Measurements from ENCODE around the gene MOSPD3.

Gene MOSPD3

DNA sequence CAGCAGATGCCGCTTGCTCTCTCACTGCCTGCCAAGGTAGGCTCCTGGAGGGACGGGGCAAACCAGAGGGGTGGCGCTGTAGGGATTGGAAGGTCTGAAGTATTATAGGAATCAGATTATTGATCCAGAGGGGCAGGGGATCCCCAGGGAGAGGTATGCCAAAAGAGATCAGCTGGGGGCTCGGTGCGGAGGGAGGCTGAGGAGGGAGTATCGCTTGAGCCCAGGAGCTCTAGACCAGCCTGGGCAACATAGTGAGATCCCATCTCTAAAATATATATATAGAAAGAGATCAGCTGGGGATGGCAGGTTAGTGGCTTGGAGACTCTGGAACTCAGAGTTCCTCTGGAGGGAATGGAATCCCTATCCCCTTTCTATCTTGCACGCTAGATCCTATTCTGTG is 17.2 kb upstream of the MOSPD3 start:
- DNase-seq, result no peak

DNA sequence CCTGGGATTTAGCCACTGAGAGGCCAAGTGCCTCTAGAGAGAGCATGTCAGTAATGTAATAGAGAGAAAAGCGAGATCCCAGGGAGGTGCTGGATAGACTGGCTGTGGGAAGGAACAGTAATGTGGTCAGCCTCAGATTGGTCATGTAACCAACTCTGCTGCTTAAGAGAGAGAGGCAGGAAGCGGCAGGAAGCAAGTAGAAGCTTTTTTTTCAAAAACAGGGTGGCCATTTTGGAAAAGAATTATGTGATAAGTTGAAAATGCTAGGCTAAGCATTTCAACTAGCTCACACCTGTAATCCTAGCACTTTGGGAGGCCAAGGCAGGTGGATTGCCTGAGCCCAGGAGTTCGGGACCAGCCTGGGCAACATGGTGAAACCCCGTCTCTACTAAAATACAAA is 13.9 kb upstream of the MOSPD3 start:
- no peak for DNase-seq

DNA sequence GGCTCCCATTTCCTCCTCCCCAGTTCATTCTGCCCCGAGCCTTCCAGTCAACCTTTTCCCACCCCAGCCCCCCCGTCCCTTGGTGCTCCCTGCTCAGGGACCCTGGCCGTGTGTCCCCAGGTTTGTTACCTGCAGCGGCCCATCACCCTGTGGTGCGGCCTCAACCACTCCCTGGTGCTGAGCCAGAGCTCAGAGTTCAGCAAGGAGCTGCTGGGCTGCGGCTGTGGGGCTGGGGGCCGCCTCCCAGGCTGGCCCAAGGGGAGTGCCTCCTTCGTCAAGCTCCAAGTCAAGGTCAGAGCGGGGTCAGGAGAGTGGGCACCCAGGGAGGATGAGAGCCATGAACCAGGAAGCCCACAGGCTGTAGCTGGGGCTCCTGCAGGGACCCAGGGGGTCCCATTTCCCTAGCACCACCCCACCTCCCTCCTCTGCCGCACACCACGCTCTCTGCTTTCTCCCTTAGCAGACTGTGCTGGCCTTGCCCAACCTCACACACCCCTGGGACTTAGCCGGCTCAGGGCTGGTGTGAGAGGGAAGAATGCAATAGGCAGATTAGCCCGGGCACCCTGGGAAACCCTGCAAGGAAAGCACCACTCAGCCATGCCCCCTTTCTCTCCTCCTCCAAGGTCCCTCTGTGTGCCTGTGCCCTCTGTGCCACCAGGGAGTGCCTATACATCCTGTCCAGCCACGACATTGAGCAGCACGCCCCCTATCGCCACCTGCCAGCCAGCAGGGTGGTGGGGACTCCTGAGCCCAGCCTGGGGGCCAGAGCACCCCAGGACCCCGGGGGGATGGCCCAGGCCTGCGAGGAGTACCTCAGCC is 12.2 kb upstream of the MOSPD3 start:
- peak in 1 of 2 experiments; percentile 11 for DNase-seq

DNA sequence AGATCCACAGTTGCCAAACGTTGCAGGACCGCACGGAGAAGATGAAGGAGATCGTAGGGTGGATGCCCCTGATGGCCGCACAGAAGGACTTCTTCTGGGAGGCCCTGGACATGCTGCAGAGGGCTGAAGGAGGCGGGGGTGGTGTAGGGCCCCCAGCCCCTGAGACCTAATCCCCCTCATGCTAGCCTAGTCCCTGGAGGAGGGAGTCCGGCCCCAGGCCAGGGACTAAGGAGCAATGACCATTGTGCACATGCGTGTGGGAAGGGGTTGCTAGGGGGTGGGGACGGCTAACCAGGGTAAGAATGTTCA is 11.7 kb upstream of the MOSPD3 start:
- no peak for DNase-seq

GRCh38 chr7:100602889-100603725 is 9.2 kb upstream of the MOSPD3 start:
- DNase-seq, result no peak

DNA sequence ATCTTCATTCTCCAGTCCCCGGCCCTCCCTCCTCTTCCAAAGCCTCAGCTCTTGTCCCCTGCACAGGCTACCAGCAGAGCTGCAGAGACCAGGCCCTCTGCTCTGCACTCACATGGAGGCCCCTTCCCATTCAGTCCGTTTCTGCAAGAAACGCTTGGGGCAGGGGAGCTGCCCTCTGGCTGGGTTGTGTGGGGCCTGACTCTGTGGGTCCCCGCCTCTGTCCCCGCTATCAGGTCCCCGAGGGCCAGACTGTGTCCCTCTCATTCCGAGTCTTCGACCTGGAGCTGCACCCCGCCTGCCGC is 8.7 kb upstream of the MOSPD3 start:
- DNase-seq, result no peak

GRCh38 chr7:100604028-100604975 is 8.0 kb upstream of the MOSPD3 start:
- peak; percentile 34 to 50 for DNase-seq

DNA sequence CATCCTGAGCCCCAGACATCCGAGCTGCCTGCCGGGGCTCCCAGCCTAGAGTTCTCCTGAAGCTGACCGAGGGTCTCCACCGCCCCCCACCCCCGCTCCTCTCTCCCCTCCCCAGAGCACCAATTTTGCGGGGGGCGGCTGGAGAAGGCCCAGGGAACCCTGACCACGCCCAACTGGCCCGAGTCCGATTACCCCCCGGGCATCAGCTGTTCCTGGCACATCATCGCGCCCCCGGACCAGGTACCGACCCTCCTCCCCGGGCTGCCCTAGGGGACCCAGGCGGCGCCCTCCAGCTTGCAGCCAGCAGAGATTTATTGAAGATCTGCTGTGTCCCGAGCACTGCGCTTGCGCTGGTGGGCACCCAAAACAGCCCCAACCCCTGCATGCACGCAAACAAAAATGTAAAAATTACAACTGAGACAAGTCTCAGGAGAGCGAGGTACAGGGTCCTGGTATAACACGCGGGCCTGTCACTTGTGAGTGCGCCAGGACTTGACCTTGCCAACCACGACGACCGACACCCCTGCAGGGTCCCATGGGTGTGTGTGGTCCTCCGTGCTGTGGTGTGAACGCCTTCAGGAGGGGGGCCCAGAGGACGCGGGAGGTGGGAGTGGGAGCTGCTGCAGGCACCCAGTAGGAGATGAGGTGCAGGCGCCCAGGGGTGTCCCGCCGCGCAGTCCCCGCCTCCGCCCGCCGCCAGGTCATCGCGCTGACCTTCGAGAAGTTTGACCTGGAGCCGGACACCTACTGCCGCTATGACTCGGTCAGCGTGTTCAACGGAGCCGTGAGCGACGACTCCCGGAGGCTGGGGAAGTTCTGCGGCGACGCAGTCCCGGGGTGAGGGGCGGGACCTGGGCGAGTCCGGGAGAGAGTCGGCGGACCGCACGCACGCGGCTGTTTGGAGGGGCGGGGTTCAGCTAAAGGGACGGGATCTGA is 7.1 kb upstream of the MOSPD3 start:
- no peak for DNase-seq

GRCh38 chr7:100606313-100606712 is 6.0 kb upstream of the MOSPD3 start:
- DNase-seq, result no peak

GRCh38 chr7:100607111-100607510 is 5.2 kb upstream of the MOSPD3 start:
- DNase-seq, result no peak

- no peak for DNase-seq
Measured at GRCh38 chr7:100609958-100610357, 2.4 kb upstream of the MOSPD3 start.

- DNase-seq, result no peak
Measured at GRCh38 chr7:100612730-100613390, 520 bp downstream of the MOSPD3 start.

GRCh38 chr7:100613412-100614175 is 1.3 kb downstream of the MOSPD3 start:
- DNase-seq, result no peak

DNA sequence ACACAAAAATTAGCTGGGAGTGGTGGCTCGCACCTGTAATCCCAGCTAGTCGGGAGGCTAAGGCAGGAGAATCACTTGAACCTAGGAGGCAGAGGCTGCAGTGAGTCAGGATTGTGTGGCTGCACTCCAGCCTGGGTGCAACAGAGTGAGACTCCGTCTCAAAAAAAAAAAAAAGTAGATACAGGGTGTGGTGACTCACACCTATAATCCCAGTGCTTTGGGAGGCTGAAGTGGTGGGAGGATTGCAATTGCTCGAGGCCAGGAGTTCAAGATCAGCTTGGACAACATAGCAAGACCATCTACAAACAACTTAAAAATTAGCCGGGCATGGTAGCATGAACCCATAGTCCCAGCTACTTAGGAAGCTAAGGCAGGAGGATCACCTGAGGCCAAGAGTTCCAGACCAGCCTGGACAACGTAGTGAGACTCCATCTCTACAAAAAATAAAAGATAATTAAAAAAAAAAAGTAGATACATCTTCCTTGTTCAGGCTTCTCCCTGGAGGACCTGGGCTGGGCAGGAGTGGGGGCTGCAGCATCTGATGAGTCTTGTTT is 2.0 kb downstream of the MOSPD3 start:
- DNase-seq, result no peak

DNA sequence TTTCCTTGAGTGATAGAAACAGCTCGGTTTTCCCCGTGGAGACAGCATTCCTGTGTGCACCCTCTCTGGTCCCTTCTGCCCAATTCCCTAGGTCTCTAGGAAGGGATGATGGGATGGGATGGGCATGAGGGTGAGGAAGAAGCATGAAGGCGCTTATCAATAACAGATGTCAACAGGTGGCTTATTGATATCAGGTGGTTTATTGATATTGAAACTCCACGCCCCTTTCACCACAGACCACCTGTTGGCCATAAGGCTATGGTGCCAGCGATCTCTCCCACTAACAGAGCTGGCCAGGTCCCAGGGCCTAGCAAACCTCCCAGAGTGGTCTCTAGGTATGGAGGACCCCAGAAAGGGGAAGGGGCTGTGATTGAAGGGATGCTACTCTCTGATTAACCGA is 7.9 kb downstream of the MOSPD3 start:
- no peak for DNase-seq

DNA sequence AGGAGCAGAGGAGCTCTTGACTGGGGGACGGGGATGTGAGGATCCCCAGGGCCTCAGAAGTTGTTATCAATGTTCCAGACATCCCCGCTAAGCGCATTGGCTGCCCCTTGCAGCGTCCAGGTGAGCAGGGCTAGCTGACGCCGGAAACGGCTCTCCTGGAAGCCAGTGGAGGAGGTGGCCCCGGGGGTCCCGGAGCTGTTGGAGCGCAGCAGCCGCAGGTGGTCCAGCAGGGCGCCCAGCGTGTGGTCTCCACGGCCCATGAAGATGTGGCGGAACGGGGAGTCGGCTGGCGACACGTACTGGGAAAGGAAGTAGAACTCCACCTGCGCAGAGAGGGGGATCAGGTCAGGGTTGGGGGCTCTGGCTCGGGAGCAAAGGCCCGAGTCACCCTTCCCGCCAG is 8.5 kb downstream of the MOSPD3 start:
- DNase-seq, result no peak

GRCh38 chr7:100621554-100621953 is 9.2 kb downstream of the MOSPD3 start:
- DNase-seq, result no peak

- DNase-seq, result no peak
Measured at GRCh38 chr7:100623951-100624824, 11.8 kb downstream of the MOSPD3 start.

- DNase-seq, result no peak
Measured at GRCh38 chr7:100626055-100626454, 13.7 kb downstream of the MOSPD3 start.
